Omental fat pad (tissue), 4 donors: ENCODE data around the gene ZDHHC8. TPM values are rescaled to one million over a fixed set of nuclear protein-coding genes. Genes with fewer than 3 reads are reported as not detected.

ENCODE experiments used
- ATAC-seq: fragments of 150-250 bp; one replicate; pipeline ENCODE4 v1.9.1; 2016; ENCODE audit warnings: mild to moderate bottlenecking, moderate library complexity; ENCODE audit not compliant: low FRiP score
- DNase-seq: peaks from one replicate; pipeline ENCODE4 v3.0.0-alpha.2; 2019; ENCODE audit warnings: low spot score
- total RNA-seq, 4 donors: library from RNA; depleted of rRNA; stranded (reverse); fragments of >200 nt; gene quantifications; one replicate each; pipeline ENCODE4 v1.1.0, GENCODE V29; 2016
- TF ChIP-seq, protein P1 (sequence below), 3 donors: fragments of 450-650 bp; IDR thresholded peaks; one replicate each; pipeline ENCODE4 v1.5.1; 2016 to 2017; ENCODE audit warnings: antibody characterized with exemption in 3 of 3, mild to moderate bottlenecking in 3 of 3, moderate library complexity in 2 of 3

ZDHHC8 gene
- total RNA-seq, 4 donors from 2014 or later: 9.5 to 23.3 (median 16.4) TPM

DNA sequence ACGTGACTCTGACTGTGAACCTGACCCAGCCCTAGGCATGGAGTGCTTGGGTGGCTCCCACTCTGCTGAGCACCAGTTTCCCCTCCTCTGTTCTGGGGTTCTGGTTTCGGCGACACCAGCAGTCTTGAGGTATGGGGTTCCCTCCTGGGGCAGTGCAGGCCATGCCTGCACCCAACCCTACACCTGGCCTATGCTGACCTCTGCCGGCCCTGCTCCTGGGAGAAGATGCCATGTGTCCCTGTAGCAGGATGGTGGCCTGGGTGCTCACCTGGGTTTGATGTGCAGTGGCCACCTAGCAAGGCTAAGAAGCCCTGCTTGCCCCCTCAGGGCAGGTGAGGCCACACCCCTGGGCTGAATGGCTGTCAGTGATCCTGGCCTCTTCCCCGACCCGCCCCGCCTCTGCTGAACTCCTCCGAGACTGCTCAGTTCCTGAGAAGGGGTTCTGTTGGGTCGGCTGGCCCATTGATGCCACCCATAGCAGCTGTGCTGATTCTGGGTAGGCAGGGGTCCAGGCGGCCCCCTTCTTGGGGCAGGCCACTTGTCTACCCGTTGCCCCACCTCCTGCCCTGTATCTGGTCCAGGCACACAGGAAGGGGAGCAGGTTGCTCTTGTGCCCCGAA is 2.4 kb downstream of the ZDHHC8 start:
- DNase-seq (no peak), ATAC-seq (no peak)
- TF ChIP-seq, protein P1, sequence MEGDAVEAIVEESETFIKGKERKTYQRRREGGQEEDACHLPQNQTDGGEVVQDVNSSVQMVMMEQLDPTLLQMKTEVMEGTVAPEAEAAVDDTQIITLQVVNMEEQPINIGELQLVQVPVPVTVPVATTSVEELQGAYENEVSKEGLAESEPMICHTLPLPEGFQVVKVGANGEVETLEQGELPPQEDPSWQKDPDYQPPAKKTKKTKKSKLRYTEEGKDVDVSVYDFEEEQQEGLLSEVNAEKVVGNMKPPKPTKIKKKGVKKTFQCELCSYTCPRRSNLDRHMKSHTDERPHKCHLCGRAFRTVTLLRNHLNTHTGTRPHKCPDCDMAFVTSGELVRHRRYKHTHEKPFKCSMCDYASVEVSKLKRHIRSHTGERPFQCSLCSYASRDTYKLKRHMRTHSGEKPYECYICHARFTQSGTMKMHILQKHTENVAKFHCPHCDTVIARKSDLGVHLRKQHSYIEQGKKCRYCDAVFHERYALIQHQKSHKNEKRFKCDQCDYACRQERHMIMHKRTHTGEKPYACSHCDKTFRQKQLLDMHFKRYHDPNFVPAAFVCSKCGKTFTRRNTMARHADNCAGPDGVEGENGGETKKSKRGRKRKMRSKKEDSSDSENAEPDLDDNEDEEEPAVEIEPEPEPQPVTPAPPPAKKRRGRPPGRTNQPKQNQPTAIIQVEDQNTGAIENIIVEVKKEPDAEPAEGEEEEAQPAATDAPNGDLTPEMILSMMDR (IDR thresholded peaks at IDR 0.05): no peak

DNA sequence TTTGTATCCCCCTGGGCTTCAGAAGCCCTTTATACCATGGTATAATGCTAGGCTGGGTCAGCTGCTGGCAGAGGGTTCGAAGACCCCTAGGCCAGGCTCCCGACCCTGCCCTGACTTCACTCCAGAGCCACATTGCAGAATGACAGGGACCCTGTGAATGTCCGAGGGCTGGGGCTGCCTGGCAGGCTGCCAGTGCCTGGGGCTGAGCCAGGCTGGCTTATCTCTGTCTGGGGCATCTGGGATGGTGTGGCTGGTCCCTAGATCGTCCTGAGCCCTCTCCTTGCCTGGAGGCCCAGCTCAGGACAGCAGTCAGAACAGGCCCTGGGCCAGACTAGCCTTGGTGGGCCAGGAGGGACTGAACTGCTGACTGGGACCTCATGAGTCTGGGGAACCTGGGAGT is 3.7 kb downstream of the ZDHHC8 start:
- TF ChIP-seq, protein P1 (IDR thresholded peaks at IDR 0.05): no peak
- DNase-seq: no peak
- no peak for ATAC-seq

DNA sequence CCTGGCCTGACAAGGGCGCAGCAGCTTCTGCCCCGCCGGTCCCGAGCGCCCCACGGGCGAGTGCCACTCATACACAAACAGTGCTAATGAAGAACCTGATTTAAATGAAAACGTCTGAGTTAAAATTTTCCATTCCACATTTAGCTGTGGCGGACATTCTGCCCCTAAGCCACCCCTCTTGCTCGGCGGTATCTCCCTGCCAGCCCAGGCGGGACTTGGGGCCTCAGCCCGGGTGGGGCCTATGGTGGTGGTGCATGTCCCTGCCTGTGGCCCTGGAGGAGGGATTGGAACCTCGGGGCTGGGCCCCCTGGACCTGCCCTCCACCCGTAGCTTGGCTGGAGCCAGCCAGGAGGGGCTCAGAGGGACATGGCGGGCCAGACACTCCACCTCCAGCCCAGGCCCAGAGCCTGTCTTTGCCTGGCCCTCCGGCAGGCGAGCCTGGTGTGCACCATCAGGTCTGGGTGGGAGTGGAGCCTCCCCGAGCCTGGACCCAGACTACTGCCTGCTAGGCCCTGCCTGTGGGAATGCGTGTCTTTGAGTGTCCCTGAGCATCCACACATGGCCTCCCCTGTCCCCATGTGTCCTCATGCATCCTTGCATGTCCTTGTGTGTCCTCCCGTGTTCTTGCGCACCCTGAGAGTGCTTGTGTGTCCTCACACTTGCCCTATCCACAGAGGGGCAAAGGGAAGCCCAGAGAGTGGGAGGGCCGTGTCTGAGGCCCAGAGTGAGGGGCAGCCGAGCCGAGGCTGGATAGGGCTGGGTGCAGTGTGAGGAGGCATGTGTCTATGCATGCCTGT is 4.4 kb downstream of the ZDHHC8 start:
- TF ChIP-seq, protein P1 (IDR thresholded peaks at IDR 0.05): no peak
- DNase-seq: no peak
- ATAC-seq: no peak

DNA sequence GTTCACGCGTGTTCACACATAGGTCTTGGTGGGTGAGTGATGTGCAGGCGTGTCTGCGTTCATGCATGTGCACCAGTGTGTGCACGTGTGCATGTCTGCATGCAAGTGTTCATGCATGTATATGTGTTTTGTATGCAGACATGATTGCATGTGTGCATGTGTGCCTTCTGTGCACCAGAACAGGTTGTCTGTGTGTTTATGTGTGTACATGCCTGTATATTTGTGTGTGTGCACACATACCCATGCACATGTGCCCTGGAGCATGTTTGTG is 4.9 kb downstream of the ZDHHC8 start:
- TF ChIP-seq, protein P1 (IDR thresholded peaks at IDR 0.05): no peak
- ATAC-seq (no peak), DNase-seq (no peak)

DNA sequence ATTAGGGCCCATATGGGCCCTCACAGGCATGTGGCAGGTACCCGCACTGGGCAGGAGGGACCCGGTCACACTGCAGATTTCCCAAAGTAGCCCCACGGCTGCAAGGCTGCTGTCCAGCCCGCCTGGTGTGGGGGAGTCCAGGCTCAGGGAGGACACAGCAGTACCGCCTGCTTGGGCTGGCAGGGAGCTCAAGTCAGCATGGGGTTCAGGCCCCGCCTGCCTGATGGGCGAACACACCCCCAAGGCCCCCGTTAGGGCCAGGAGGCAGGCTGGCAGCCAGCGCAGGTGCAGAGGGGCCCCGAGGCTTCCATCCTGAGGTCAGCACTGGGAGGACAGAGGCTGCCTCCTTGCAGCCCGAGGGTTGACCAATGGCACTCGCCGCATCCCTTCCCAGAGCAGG is 5.5 kb downstream of the ZDHHC8 start:
- TF ChIP-seq, protein P1 (IDR thresholded peaks at IDR 0.05): no peak
- DNase-seq (no peak), ATAC-seq (no peak)

DNA sequence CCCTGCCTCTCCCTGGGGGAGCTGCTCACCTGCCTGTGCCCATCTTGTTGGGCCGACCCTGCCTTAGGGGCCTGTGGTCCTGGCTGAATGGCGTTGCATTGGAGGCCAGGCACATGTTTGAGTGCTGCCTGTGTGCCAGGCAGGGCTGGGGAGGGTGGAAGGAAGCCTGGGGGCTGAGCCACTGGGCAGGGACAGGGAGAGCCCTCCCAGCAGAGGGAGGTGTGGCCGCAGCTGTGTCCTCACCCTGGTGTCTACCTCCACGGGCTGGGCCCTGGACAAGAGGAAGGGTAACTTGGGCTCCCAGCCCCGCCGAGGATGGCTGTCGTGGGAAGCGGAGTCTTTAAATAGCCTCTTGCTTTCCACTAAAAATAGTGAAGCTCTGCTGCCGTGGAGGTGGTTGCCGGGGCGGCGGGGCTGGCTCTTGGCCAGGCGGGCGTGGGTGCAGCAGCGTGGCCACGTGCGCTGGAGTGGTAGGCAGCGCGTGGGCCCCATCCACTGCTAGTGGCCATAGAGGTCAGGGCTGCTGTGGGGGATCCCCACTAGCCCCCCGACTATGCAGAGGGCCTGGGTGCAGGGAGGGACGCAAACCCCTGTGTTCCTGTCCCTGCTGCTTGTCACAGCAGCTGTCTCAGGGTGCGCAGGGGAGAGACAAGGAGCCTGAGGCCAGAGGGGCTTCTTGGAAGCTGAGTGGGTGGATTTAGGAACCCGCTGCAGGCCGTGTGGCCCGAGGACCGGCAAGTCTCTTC is 6.2 kb downstream of the ZDHHC8 start:
- TF ChIP-seq, protein P1 (IDR thresholded peaks at IDR 0.05): no peak
- no peak for DNase-seq
- ATAC-seq: no peak
